ENCODE data around the gene NUMBL. TPM values are rescaled to one million over a fixed set of nuclear protein-coding genes. Genes with fewer than 3 reads are reported as not detected.

The NUMBL gene
- polyA plus RNA-seq, 1 donor from 2014 or later = 20.5 TPM

DNA sequence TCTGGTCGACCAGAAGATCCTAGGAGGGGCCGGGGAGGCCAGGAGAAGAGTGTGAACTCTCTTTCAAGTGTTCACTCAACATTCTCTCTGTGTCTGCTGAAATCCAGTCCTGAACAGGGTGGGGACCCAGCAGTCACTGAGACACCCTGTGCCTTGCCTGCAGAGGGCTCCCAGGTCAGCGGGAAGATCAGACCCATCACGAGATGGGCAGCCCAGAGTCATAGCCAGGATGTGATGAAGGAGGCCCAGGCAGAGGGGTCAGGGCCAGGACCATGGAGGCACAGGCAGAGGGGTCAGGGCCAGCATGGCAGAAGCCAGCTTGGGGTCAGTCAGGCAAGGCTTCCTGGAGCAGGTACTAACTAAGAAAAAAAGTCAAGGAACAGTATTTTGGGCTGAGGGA is 9.4 kb downstream of the NUMBL start:
- no peak overlapping the region for H3K9ac ChIP-seq (ENCODE audit: low read length)
- no peaks in the 10 kb centered on the region for H4K20me1 ChIP-seq (ENCODE audit: insufficient read depth)
- TF ChIP-seq POLR2AphosphoS5 (IDR thresholded peaks at IDR 0.05) (no peak), TAF1 (IDR thresholded peaks at IDR 0.05; ENCODE audit: low read depth) (no peak), SMC3 (conservative IDR thresholded peaks at IDR 0.05; ENCODE audit: poor library complexity) (no peak), MXI1 (conservative IDR thresholded peaks at IDR 0.05; ENCODE audit: poor library complexity, severe bottlenecking) (no peak), EZH2 (IDR thresholded peaks at IDR 0.05; ENCODE audit: borderline replicate concordance, insufficient read depth, low read length, poor library complexity, severe bottlenecking) (no peak), EP300 (conservative IDR thresholded peaks at IDR 0.05; ENCODE audit: poor library complexity, severe bottlenecking) (no peak), RAD21 (conservative IDR thresholded peaks at IDR 0.05) (no peak)
- TF ChIP-seq, protein P1, sequence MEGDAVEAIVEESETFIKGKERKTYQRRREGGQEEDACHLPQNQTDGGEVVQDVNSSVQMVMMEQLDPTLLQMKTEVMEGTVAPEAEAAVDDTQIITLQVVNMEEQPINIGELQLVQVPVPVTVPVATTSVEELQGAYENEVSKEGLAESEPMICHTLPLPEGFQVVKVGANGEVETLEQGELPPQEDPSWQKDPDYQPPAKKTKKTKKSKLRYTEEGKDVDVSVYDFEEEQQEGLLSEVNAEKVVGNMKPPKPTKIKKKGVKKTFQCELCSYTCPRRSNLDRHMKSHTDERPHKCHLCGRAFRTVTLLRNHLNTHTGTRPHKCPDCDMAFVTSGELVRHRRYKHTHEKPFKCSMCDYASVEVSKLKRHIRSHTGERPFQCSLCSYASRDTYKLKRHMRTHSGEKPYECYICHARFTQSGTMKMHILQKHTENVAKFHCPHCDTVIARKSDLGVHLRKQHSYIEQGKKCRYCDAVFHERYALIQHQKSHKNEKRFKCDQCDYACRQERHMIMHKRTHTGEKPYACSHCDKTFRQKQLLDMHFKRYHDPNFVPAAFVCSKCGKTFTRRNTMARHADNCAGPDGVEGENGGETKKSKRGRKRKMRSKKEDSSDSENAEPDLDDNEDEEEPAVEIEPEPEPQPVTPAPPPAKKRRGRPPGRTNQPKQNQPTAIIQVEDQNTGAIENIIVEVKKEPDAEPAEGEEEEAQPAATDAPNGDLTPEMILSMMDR (IDR thresholded peaks at IDR 0.05; ENCODE audit: poor library complexity, severe bottlenecking) = no peak
- TF ChIP-seq, protein P2, sequence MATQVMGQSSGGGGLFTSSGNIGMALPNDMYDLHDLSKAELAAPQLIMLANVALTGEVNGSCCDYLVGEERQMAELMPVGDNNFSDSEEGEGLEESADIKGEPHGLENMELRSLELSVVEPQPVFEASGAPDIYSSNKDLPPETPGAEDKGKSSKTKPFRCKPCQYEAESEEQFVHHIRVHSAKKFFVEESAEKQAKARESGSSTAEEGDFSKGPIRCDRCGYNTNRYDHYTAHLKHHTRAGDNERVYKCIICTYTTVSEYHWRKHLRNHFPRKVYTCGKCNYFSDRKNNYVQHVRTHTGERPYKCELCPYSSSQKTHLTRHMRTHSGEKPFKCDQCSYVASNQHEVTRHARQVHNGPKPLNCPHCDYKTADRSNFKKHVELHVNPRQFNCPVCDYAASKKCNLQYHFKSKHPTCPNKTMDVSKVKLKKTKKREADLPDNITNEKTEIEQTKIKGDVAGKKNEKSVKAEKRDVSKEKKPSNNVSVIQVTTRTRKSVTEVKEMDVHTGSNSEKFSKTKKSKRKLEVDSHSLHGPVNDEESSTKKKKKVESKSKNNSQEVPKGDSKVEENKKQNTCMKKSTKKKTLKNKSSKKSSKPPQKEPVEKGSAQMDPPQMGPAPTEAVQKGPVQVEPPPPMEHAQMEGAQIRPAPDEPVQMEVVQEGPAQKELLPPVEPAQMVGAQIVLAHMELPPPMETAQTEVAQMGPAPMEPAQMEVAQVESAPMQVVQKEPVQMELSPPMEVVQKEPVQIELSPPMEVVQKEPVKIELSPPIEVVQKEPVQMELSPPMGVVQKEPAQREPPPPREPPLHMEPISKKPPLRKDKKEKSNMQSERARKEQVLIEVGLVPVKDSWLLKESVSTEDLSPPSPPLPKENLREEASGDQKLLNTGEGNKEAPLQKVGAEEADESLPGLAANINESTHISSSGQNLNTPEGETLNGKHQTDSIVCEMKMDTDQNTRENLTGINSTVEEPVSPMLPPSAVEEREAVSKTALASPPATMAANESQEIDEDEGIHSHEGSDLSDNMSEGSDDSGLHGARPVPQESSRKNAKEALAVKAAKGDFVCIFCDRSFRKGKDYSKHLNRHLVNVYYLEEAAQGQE (IDR thresholded peaks at IDR 0.05; ENCODE audit: borderline replicate concordance) = no peak
- H3K79me2 ChIP-seq (replicated peaks; ENCODE audit: insufficient read depth, low read length) = no peaks in the 10 kb centered on the region
- H3K27me3 ChIP-seq (ENCODE audit: insufficient read depth, low read depth, low read length) = no peaks in the 10 kb centered on the region
- no peaks in the 10 kb centered on the region for H3F3A ChIP-seq (ENCODE audit: insufficient read depth, low read length, poor library complexity, severe bottlenecking)
- no peak overlapping the region for H3K4me3 ChIP-seq (ENCODE audit: low read length)
- H3K27ac ChIP-seq (ENCODE audit: low read length) = no peak overlapping the region
- no peak overlapping the region for H3K4me2 ChIP-seq (ENCODE audit: low read length)
- no peak overlapping the region for H2AFZ ChIP-seq (ENCODE audit: low read depth, low read length)
- H3K36me3 ChIP-seq (ENCODE audit: insufficient read depth, low read length) = peaks cover 6% of the 10 kb centered on the region
- H3K9me3 ChIP-seq (ENCODE audit: low read length) = no peaks in the 10 kb centered on the region
- H3K9me2 ChIP-seq (ENCODE audit: insufficient read depth, low read length) = no peaks in the 10 kb centered on the region

DNA sequence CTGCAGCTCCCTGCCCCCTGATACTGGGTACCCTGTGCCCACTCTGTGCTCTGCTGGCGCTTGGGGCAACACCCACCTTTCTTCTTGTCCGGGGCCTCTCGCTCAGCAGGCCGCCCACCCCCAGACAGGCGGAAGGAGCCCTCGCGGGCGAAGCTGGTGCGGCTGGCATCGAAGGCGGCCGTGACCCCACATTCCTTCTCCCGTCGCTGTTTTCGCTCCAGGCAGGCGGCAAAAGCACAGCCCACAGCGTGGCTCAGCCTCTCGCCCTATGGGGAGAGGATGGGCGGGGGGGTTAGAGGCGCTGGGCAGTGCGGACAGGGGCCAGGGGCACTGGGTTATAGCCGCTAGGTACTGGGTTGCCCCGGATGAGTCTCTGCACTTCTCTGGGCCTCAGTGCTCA is 13.3 kb downstream of the NUMBL start:
- no peak overlapping the region for H3K4me2 ChIP-seq (ENCODE audit: low read length)
- TF ChIP-seq EP300 (conservative IDR thresholded peaks at IDR 0.05; ENCODE audit: poor library complexity, severe bottlenecking) = no peak
- no peak for TF ChIP-seq EZH2 (IDR thresholded peaks at IDR 0.05; ENCODE audit: borderline replicate concordance, insufficient read depth, low read length, poor library complexity, severe bottlenecking)
- TF ChIP-seq RAD21 (conservative IDR thresholded peaks at IDR 0.05) = no peak
- TF ChIP-seq POLR2AphosphoS5 (IDR thresholded peaks at IDR 0.05) = no peak
- TF ChIP-seq, protein P1 (IDR thresholded peaks at IDR 0.05; ENCODE audit: poor library complexity, severe bottlenecking) = no peak
- TF ChIP-seq SMC3 (conservative IDR thresholded peaks at IDR 0.05; ENCODE audit: poor library complexity) = no peak
- no peak for TF ChIP-seq TAF1 (IDR thresholded peaks at IDR 0.05; ENCODE audit: low read depth)
- TF ChIP-seq, protein P2 (IDR thresholded peaks at IDR 0.05; ENCODE audit: borderline replicate concordance) = no peak
- no peak for TF ChIP-seq MXI1 (conservative IDR thresholded peaks at IDR 0.05; ENCODE audit: poor library complexity, severe bottlenecking)

More for the DNA sequence above, 13.3 kb downstream of the NUMBL start:
- H3K27me3 ChIP-seq (ENCODE audit: insufficient read depth, low read depth, low read length) = no peaks in the 10 kb centered on the region
- no peaks in the 10 kb centered on the region for H4K20me1 ChIP-seq (ENCODE audit: insufficient read depth)
- H3K9me2 ChIP-seq (ENCODE audit: insufficient read depth, low read length) = no peaks in the 10 kb centered on the region
- no peak overlapping the region for H3K9ac ChIP-seq (ENCODE audit: low read length)
- no peaks in the 10 kb centered on the region for H3K79me2 ChIP-seq (replicated peaks; ENCODE audit: insufficient read depth, low read length)
- H3K27ac ChIP-seq (ENCODE audit: low read length) = no peak overlapping the region
- no peak overlapping the region for H2AFZ ChIP-seq (ENCODE audit: low read depth, low read length)
- H3K4me3 ChIP-seq (ENCODE audit: low read length) = no peak overlapping the region
- no peaks in the 10 kb centered on the region for H3K9me3 ChIP-seq (ENCODE audit: low read length)
- peaks cover 10% of the 10 kb centered on the region for H3K36me3 ChIP-seq (ENCODE audit: insufficient read depth, low read length)
- H3F3A ChIP-seq (ENCODE audit: insufficient read depth, low read length, poor library complexity, severe bottlenecking) = no peaks in the 10 kb centered on the region

All from neural cell (in vitro differentiated cells).